Adrenal gland (tissue), 12 donors: Measurements from ENCODE around the gene LSS. TPM values are rescaled to one million over a fixed set of nuclear protein-coding genes. Genes with fewer than 3 reads are reported as not detected.
"Not testable (repeated sequence)": the region's sequence is repeated elsewhere in the genome, so short reads cannot be mapped to it uniquely, and the experiment has no call there.

ENCODE experiments used
- DNase-seq, 7 donors: peaks; one replicate each; pipeline ENCODE4 v3.0.0-alpha.2; 2019 to 2020
- H3K27ac ChIP-seq, 5 donors: fragments of 200-600 bp; sonication (generic) in 4 of 5; 1 replicate in 3 of 5; 2 replicates in 2 of 5; pipeline versions ENCODE4 v1.5.1 to v1.8.0; 2016 to 2020; ENCODE audit warnings: mild to moderate bottlenecking in 1 of 5
- H3K27me3 ChIP-seq: fragments of 200-600 bp; 2 replicates; pipeline ENCODE4 v1.8.0; 2021
- H3K36me3 ChIP-seq, 2 donors: fragments of 200-600 bp; replicated peaks in 1 of 2; 1 replicate in 1 of 2; 2 replicates in 1 of 2; pipeline versions ENCODE4 v1.5.1 to v1.8.0; 2018 to 2022
- H3K4me1 ChIP-seq, 2 donors: fragments of 200-600 bp; replicated peaks in 1 of 2; 1 replicate in 1 of 2; 2 replicates in 1 of 2; pipeline versions ENCODE4 v1.5.1 to v1.8.0; 2018 to 2021
- H3K4me3 ChIP-seq, 4 donors: fragments of 200-600 bp; sonication (generic) in 3 of 4; one replicate each; pipeline ENCODE4 v1.5.1; 2016 to 2018
- H3K9me3 ChIP-seq, 3 donors: fragments of 200-600 bp; sonication (generic) in 1 of 3; replicated peaks in 1 of 3; 1 replicate in 2 of 3; 2 replicates in 1 of 3; pipeline versions ENCODE4 v1.5.1 to v1.8.0; 2016 to 2021
- POLR2A ChIP-seq, 2 donors: fragments of 450-650 bp; IDR thresholded peaks; one replicate each; pipeline ENCODE4 v1.6.1; 2017; ENCODE audit warnings: antibody characterized with exemption in 2 of 2, mild to moderate bottlenecking in 2 of 2, moderate library complexity in 1 of 2
- WGBS, 4 donors: extraction: QIAGEN DNeasy Blood & Tissue Kit in 2 of 4; methylation state at CpG; one replicate each; pipeline versions ENCODE4 v1.1.5 to v1.1.7; 2013 to 2017; 5-methylcytosine and 5-hydroxymethylcytosine counted together
- intact Hi-C, 2 donors: fragments of 100-400 bp; cut with DNase I; formaldehyde crosslinking; loops; one replicate each; pipeline versions ENCODE4 v1.14.1 to v1.15.0; 2022 to 2023
- polyA plus RNA-seq, 3 donors: library from polyadenylated mRNA; stranded (reverse); fragments of 200-250 nt in 2 of 3; fragments of 350-450 nt in 1 of 3; fragmentation: Illumina TruSeq in 1 of 3; extraction: RNeasy Lipid Tissue Mini Kit (QIAGEN cat#74804) in 1 of 3; gene quantifications; one replicate each; pipeline ENCODE4 v1.2.3, GENCODE V29; 2013 to 2014
- total RNA-seq, 9 donors: library from RNA; depleted of rRNA in 4 of 9; stranded (reverse); fragments of >200 nt in 4 of 9; fragments of 120-200 nt in 1 of 9; fragmentation: NEBNext Ultra II Directional in 1 of 9; extraction: Animal tissue kit (Norgen Biotek cat#: 25700) in 1 of 9; gene quantifications; one replicate each; pipeline versions ENCODE4 v1.1.0 to v1.2.4, GENCODE V29; 2013 to 2023
- TF ChIP-seq, protein P1 (sequence below), 6 experiments: fragments of 450-650 bp in 4 of 6; fragments of 200-600 bp in 2 of 6; sonication (generic) in 1 of 6; IDR thresholded peaks; 1 replicate in 5 of 6; 2 replicates in 1 of 6; pipeline versions ENCODE4 v1.5.1 to v1.8.0; 2016 to 2021; ENCODE audit warnings: antibody characterized with exemption in 6 of 6, mild to moderate bottlenecking in 2 of 6, moderate library complexity in 1 of 6
- donor health status: healthy with polysubstance abuse.
- donor health status: Bipolar disorder and iron deficiency.
- donor health status: DM: yes; HTN: yes; CAD: no.
- donor health status: DM: no; HTN: no; CAD: no.
- donor health status: DM: no; HTN: no; CAD: no.
- donor health status: DM: yes; HTN: yes; CAD: no.

The LSS gene
- total and polyA plus RNA-seq, 12 donors = 46.3 to 246 (median 79.8) TPM

DNA sequence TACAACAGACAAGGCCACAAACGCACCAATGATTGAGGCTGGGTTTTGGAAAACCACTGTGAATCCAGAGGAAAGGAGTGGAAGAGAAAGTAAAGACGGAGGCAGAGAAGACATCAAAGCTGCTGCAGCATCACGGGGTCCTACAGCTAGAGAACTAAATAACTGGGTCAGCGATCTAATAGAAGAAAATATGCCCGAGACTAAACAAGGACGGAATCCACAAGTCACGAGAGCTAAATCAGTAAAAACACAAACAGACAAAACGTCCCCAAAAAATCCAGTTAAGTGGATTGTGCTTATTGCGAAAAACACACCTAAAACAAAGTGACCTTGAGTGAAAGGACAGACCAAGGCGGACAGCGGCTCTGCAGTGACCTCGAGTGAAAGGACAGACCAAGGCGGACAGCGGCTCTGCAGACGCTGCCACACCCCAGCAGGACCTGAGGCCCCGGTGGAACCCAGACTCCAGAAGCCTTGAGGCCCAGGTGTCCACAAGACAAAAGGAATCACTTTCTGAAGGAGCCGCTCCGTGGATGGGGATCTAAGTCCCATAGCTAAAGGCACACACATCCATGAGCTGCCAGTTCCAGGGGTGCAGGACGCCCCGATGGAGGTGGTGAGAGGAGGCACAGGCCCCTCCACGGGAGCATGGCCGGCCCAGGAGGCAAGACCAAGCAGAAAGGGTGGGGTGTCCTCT, 79.2 kb downstream of the LSS start:
- TF ChIP-seq, protein P1, sequence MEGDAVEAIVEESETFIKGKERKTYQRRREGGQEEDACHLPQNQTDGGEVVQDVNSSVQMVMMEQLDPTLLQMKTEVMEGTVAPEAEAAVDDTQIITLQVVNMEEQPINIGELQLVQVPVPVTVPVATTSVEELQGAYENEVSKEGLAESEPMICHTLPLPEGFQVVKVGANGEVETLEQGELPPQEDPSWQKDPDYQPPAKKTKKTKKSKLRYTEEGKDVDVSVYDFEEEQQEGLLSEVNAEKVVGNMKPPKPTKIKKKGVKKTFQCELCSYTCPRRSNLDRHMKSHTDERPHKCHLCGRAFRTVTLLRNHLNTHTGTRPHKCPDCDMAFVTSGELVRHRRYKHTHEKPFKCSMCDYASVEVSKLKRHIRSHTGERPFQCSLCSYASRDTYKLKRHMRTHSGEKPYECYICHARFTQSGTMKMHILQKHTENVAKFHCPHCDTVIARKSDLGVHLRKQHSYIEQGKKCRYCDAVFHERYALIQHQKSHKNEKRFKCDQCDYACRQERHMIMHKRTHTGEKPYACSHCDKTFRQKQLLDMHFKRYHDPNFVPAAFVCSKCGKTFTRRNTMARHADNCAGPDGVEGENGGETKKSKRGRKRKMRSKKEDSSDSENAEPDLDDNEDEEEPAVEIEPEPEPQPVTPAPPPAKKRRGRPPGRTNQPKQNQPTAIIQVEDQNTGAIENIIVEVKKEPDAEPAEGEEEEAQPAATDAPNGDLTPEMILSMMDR (IDR thresholded peaks at IDR 0.05) = no peak
- TF ChIP-seq POLR2A (IDR thresholded peaks at IDR 0.05) = no peak
- intact Hi-C loops = loop anchor here (10.0 kb wide), 2 partner anchors 75 to 105 kb away; partner anchors contain the start of gene LSS (in 1 of the 2)
- WGBS, 4 donors = 68 to 75% (median 72%) methylated on average over 22 of the region's 22 CpGs
- no peaks in the 10 kb centered on the region for H3K9me3 ChIP-seq
- H3K27ac ChIP-seq = no peak overlapping the region
- H3K4me3 ChIP-seq = no peak overlapping the region
- DNase-seq = peak in 2 of 7 donors; percentile 14 to 36
- H3K27me3 ChIP-seq = no peaks in the 10 kb centered on the region
- peaks cover 11 to 12% of the 10 kb centered on the region in 2 donors for H3K4me1 ChIP-seq
- H3K36me3 ChIP-seq = no peaks in the 10 kb centered on the region

DNA sequence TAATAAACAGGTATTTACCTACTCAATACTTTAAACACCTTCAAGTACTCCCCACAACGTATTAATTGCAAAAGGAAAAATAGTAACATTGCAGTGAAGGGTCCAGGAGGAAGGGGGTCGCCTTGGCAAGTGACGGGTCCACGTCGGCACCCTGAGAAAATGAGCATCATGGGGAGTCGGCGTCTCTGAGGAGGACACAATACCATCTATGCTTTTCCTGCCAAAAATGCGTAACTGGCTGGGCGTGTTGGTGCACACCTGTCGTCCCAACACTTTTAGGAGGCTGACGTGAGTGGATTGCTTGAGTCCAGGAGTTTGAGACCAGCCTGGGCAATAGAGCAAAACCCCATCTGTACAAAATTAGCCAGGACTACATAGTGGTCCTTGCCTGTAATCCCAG, 80.5 kb downstream of the LSS start:
- H3K36me3 ChIP-seq = no peaks in the 10 kb centered on the region
- H3K9me3 ChIP-seq = no peaks in the 10 kb centered on the region
- no peak overlapping the region for H3K4me3 ChIP-seq
- TF ChIP-seq, protein P1 (IDR thresholded peaks at IDR 0.05) = no peak
- TF ChIP-seq POLR2A (IDR thresholded peaks at IDR 0.05) = no peak
- no peaks in the 10 kb centered on the region for H3K27me3 ChIP-seq
- H3K4me1 ChIP-seq = peaks cover 6 to 9% of the 10 kb centered on the region in 2 donors
- no peak overlapping the region for H3K27ac ChIP-seq
- 91 to 94% (median 93%) methylated on average over 10 to 11 of the region's 11 CpGs for WGBS, 4 donors
- intact Hi-C loops = loop anchor here (10.0 kb wide), 2 partner anchors 77 to 107 kb away; partner anchors contain the start of gene LSS (in 1 of the 2)
- DNase-seq = peak in 2 of 7 donors; percentile 6 to 12

DNA sequence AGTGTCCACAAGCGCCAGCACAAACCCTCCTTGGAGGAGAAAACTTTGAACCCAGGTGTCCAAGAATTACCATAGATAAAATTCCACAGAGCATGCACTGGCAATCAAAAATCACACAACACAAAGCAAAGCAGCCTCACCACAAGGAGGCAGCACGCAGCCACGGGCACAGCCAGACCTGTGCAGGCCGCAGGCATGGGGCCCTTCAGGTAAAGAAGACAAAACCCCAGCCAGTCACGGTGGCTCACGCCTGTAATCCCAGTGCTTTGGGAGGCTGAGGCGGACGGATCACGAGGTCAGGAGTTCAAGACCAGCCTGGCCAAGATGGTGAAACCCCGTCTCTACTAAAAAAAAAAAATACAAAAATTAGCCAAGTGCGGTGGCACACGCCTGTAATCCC, 81.1 kb downstream of the LSS start:
- H3K27me3 ChIP-seq, H3K4me3 ChIP-seq, H3K4me1 ChIP-seq, H3K36me3 ChIP-seq, H3K27ac ChIP-seq, H3K9me3 ChIP-seq: not testable (repeated sequence)
- TF ChIP-seq, protein P1 (IDR thresholded peaks at IDR 0.05) = peak; percentile 40 to 60 (median 54)
- 75 to 92% (median 82%) methylated on average over 5 to 12 of the region's 12 CpGs for WGBS, 4 donors
- intact Hi-C loops = loop anchor here (10.0 kb wide), 2 partner anchors 77 to 107 kb away; partner anchors contain the start of gene LSS (in 1 of the 2)
- peak; percentile 53 to 79 (median 71) for DNase-seq

DNA sequence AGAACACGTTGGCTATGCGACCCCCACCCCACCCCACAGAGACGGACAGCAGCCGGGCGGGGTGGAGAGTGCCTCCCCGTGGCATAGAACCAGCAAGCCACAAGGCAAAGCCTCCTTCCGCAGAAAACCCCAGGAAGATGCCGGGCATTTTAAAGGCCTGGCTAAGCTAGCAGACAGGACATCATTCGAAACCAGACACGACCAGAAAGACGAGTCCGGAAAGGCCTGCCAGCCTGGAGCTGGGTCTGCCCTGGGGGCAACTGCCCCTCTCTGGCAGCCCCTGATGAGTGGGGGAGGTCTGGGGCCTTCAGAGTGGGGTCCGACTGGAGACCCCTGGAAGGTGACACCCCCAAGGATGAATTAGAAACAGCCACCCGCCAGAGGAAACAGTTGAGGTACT, 81.7 kb downstream of the LSS start:
- no peak overlapping the region for H3K27ac ChIP-seq
- H3K36me3 ChIP-seq = no peaks in the 10 kb centered on the region
- intact Hi-C loops = loop anchor here (10.0 kb wide), 2 partner anchors 78 to 108 kb away; partner anchors contain the start of gene LSS (in 1 of the 2)
- DNase-seq = peak in 1 of 7 donors; percentile 15
- H3K4me1 ChIP-seq = peaks cover 0 to 4% of the 10 kb centered on the region in 2 donors
- 75 to 83% (median 81%) methylated on average over 8 to 14 of the region's 14 CpGs for WGBS, 4 donors
- TF ChIP-seq, protein P1 (IDR thresholded peaks at IDR 0.05) = no peak
- no peak for TF ChIP-seq POLR2A (IDR thresholded peaks at IDR 0.05)
- no peaks in the 10 kb centered on the region for H3K9me3 ChIP-seq
- H3K4me3 ChIP-seq = no peak overlapping the region
- H3K27me3 ChIP-seq = no peaks in the 10 kb centered on the region
